SK-N-SH (cell line): ENCODE measurements around the gene MRPS7. TPM values are rescaled to one million over a fixed set of nuclear protein-coding genes. Genes with fewer than 3 reads are reported as not detected.

Source experiments
- CTCF ChIA-PET: fragments of 300-600, 350-600 bp; formaldehyde crosslinking; extraction: SDS; loops from one replicate; lab custom pipeline; 2021; lab: Yijun Ruan, JAX
- POLR2A ChIA-PET: fragments of 350-600 bp; sonication (Branson Sonifier 250); formaldehyde crosslinking; extraction: SDS; loops from one replicate; lab custom pipeline; 2020; ENCODE audit warnings: antibody characterized with exemption, inconsistent platforms; lab: Yijun Ruan, JAX
- DNase-seq: peaks from one replicate; pipeline ENCODE4 v3.0.0; 2012
- H2AFZ ChIP-seq: fragments of 200-600 bp; sonication (generic); 2 replicates; pipeline ENCODE4 v1.8.1; 2016; ENCODE audit warnings: antibody characterized with exemption, mild to moderate bottlenecking, low read depth
- H3F3A ChIP-seq: fragments of 200-600 bp; sonication (generic); replicated peaks from 2 replicates; pipeline ENCODE3; 2016; ENCODE audit warnings: antibody characterized with exemption, mild to moderate bottlenecking; ENCODE audit not compliant: insufficient read depth
- H3K27ac ChIP-seq, 2 experiments: fragments of 200-500 bp in 1 of 2; fragments of 200-600 bp in 1 of 2; sonication (Bioruptor generic) in 1 of 2; sonication (generic), shearing (Covaris generic) in 1 of 2; 2 replicates each; pipeline versions ENCODE4 v1.5.1 to v1.6.1; 2014 to 2016; ENCODE audit warnings: low read depth in 2 of 2, inconsistent platforms in 1 of 2, low read length in 1 of 2, mild to moderate bottlenecking in 1 of 2, mixed read lengths in 1 of 2
- H3K27me3 ChIP-seq: fragments of 200-600 bp; sonication (generic), shearing (Covaris generic); 2 replicates; pipeline ENCODE4 v1.6.1; 2016; ENCODE audit warnings: mixed run types; ENCODE audit not compliant: insufficient read depth
- H3K36me3 ChIP-seq, 2 experiments: fragments of 200-500 bp in 1 of 2; fragments of 200-600 bp in 1 of 2; sonication (Bioruptor generic) in 1 of 2; sonication (generic) in 1 of 2; replicated peaks in 1 of 2; 2 replicates each; pipeline versions ENCODE3 to v1.5.1; 2014 to 2016; ENCODE audit warnings: low read length in 1 of 2, mild to moderate bottlenecking in 1 of 2; ENCODE audit not compliant: insufficient read depth in 2 of 2, control insufficient read depth in 1 of 2
- H3K4me1 ChIP-seq, 2 experiments: fragments of 200-500 bp in 1 of 2; fragments of 200-600 bp in 1 of 2; sonication (Bioruptor generic) in 1 of 2; sonication (generic), shearing (Covaris generic) in 1 of 2; 2 replicates each; pipeline versions ENCODE4 v1.5.1 to v1.6.1; 2014 to 2016; ENCODE audit warnings: low read depth in 1 of 2, low read length in 1 of 2, mixed run types in 1 of 2; ENCODE audit not compliant: insufficient read depth in 2 of 2, control insufficient read depth in 1 of 2
- H3K4me2 ChIP-seq: fragments of 200-600 bp; sonication (generic), shearing (Covaris generic); 2 replicates; pipeline ENCODE4 v1.6.1; 2017; ENCODE audit warnings: mixed run types
- H3K4me3 ChIP-seq, 2 experiments: fragments of 200-500 bp in 1 of 2; fragments of 200-600 bp in 1 of 2; sonication (Bioruptor generic) in 1 of 2; sonication (generic), shearing (Covaris generic) in 1 of 2; 2 replicates each; pipeline versions ENCODE4 v1.5.1 to v1.8.1; 2014 to 2016; ENCODE audit warnings: low read depth in 2 of 2, inconsistent platforms in 1 of 2, low read length in 1 of 2, mild to moderate bottlenecking in 1 of 2, mixed read lengths in 1 of 2, moderate library complexity in 1 of 2
- H3K79me2 ChIP-seq: fragments of 200-600 bp; sonication (generic); 2 replicates; pipeline ENCODE4 v1.8.1; 2017; ENCODE audit warnings: mild to moderate bottlenecking; ENCODE audit not compliant: insufficient read depth
- H3K9ac ChIP-seq: fragments of 200-600 bp; sonication (generic); 2 replicates; pipeline ENCODE4 v1.6.1; 2017; ENCODE audit warnings: mixed run types
- H3K9me2 ChIP-seq: fragments of 200-600 bp; sonication (generic); 2 replicates; pipeline ENCODE4 v1.6.1; 2017; ENCODE audit warnings: mixed run types
- H3K9me3 ChIP-seq: fragments of 200-600 bp; sonication (generic); 2 replicates; pipeline ENCODE4 v1.6.1; 2017; ENCODE audit warnings: mixed run types, mild to moderate bottlenecking, moderate library complexity
- H4K20me1 ChIP-seq: fragments of 200-600 bp; sonication (generic); 2 replicates; pipeline ENCODE4 v1.6.1; 2017; ENCODE audit warnings: mild to moderate bottlenecking, mixed run types; ENCODE audit not compliant: insufficient read depth
- CHD2 ChIP-seq: fragments of 150-350 bp; IDR thresholded peaks from 2 replicates; pipeline ENCODE4 v1.6.1; 2018; ENCODE audit warnings: low read length; ENCODE audit not compliant: partially characterized antibody
- EZH2phosphoT487 ChIP-seq: fragments of 200-600 bp; sonication (generic); IDR thresholded peaks from 2 replicates; pipeline ENCODE4 v1.6.1; 2017; ENCODE audit warnings: low read depth, mixed run types, mild to moderate bottlenecking, antibody characterized with exemption, moderate library complexity, borderline replicate concordance
- IRF3 ChIP-seq: fragments of 150-350 bp; IDR thresholded peaks from 2 replicates; pipeline ENCODE4 v1.6.1; 2016; ENCODE audit warnings: mild to moderate bottlenecking, low read depth, low read length
- MAX ChIP-seq: IDR thresholded peaks from 2 replicates; pipeline ENCODE4 v1.4.0; 2012; ENCODE audit warnings: low read depth
- USF2 ChIP-seq: fragments of 150-350 bp; IDR thresholded peaks from 2 replicates; pipeline ENCODE4 v1.6.1; 2017; ENCODE audit warnings: antibody characterized with exemption, low read length, low read depth, borderline replicate concordance
- WGBS: methylation state at CpG from one replicate; pipeline ENCODE4 v1.1.6; 2017; ENCODE audit warnings: low lambda C conversion rate; 5-methylcytosine and 5-hydroxymethylcytosine counted together
- polyA plus RNA-seq, 3 experiments: library from polyadenylated mRNA; depleted of rRNA; stranded (reverse); fragments of >200 nt; gene quantifications; 2 replicates each; pipeline ENCODE4 v1.2.3, GENCODE V29; 2012

Gene MRPS7
- polyA plus RNA-seq, 1 of the 3 experiments (the other 2 are of a cell fraction), result 82.8 TPM

GRCh38 chr17:75239214-75239613 is 22.5 kb upstream of the MRPS7 start:
- Histone ChIP-seq H3K9me2 (no peaks in the 10 kb centered on the region), H3K79me2 (no peaks in the 10 kb centered on the region), H3K36me3 (peaks cover 46 to 97% of the 10 kb centered on the region in 2 experiments), H3K4me3 (no peak overlapping the region), H3K4me2 (no peak overlapping the region), H3K9ac (no peak overlapping the region), H3F3A (peaks cover 29% of the 10 kb centered on the region), H3K4me1 (no peaks in the 10 kb centered on the region; a peak in 1 of 4 replicates), H4K20me1 (peaks cover 3% of the 10 kb centered on the region; the same call in 1 of the 2 replicates), H2AFZ (no peak overlapping the region), H3K27ac (no peak overlapping the region), H3K9me3 (no peaks in the 10 kb centered on the region), H3K27me3 (no peaks in the 10 kb centered on the region)
- WGBS, result 97% methylated on average over 9 of the region's 12 CpGs
- ChIA-PET CTCF (interaction anchor here (0.6 to 11.7 kb wide), 27 partner anchors 8 to 290 kb away, joined by 3 to 136 read pairs (median 6); partner anchors contain the start of genes GGA3, MIF4GD, MRPS7 and NUP85), POLR2A (interaction anchor here (1.1 to 1.2 kb wide), 3 partner anchors 9 to 125 kb away, joined by 3 to 4 read pairs (median 3); no protein-coding TSS in a partner anchor)
- TF ChIP-seq IRF3 (no peak), USF2 (no peak), MAX (no peak)
- no peak for DNase-seq

- TF ChIP-seq CHD2, result no peak
- TF ChIP-seq EZH2phosphoT487, result no peak
- TF ChIP-seq, all 33 proteins: peak for 0
- no peak overlapping the region for H3K9ac ChIP-seq
- POLR2A ChIA-PET, result interaction anchor here (1.1 kb wide), 2 partner anchors 10 to 21 kb away, joined by 3 read pairs; no protein-coding TSS in a partner anchor
These were observed 21.8 kb upstream of the MRPS7 start for GRCh38 chr17:75239778-75240393.

More at GRCh38 chr17:75239778-75240393, 21.8 kb upstream of the MRPS7 start:
- DNase-seq, result no peak
- Histone ChIP-seq H3K9me3 (no peaks in the 10 kb centered on the region), H3K4me2 (no peak overlapping the region), H3K4me1 (no peaks in the 10 kb centered on the region; a peak in 1 of 4 replicates), H3K4me3 (no peak overlapping the region), H3K36me3 (peaks cover 45 to 97% of the 10 kb centered on the region in 2 experiments), H3K79me2 (no peaks in the 10 kb centered on the region), H2AFZ (no peak overlapping the region), H3K27me3 (no peaks in the 10 kb centered on the region), H3K27ac (no peak overlapping the region), H3K9me2 (no peaks in the 10 kb centered on the region), H4K20me1 (peaks cover 3% of the 10 kb centered on the region; the same call in 1 of the 2 replicates), H3F3A (peaks cover 29% of the 10 kb centered on the region)
- CTCF ChIA-PET, result interaction anchor here (0.5 to 11.7 kb wide), 35 partner anchors 8 to 291 kb away, joined by 3 to 136 read pairs (median 4); partner anchors contain the start of genes GGA3, MIF4GD, MRPS7 and NUP85
- WGBS, result 94% methylated on average over 23 of the region's 23 CpGs
